Suppressor macrophage treated with lipopolysaccharide for 4 hours (primary cell): ENCODE data around the gene ARHGEF37.
A peak's percentile ranks its signal among the peaks of the same experiment; 100 is the strongest.
"Not testable (repeated sequence)": the region's sequence is repeated elsewhere in the genome, so short reads cannot be mapped to it uniquely, and the experiment has no call there.

Source experiments
- DNase-seq: peaks from one replicate; pipeline ENCODE4 v3.0.0-alpha.2; 2020

The ARHGEF37 gene

GRCh38 chr5:149581192-149581861, at the start of gene ARHGEF37:
TSS of gene ARHGEF37 (plus strand) at chr5:149581498. CDS start at chr5:149597770, 16,272 bp downstream.
- peak; percentile 21 for DNase-seq

DNA sequence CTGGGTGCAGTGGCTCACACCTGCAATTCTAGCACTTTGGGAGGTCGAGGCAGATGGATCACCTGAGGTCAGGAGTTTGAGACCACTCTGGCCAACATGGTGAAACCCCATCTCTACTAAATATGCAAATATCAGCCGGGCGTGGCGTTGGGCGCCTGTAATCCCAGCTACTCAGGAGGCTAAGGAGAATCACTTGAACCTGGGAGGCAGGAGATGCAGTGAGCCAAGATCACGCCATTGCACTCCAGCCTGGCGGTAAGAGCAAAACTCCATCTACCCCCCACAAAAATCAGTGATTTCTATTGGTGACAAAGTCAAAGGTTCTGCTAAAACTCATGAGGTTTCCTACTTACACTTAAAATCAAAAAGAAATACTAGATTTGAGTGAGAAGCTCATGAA, 48.9 kb upstream of the ARHGEF37 start:
- DNase-seq = no peak

- DNase-seq = not testable (repeated sequence)
Observed at GRCh38 chr5:149535787-149536186, 45.5 kb upstream of the ARHGEF37 start.

GRCh38 chr5:149537374-149537975, 43.8 kb upstream of the ARHGEF37 start:
- no peak for DNase-seq

DNA sequence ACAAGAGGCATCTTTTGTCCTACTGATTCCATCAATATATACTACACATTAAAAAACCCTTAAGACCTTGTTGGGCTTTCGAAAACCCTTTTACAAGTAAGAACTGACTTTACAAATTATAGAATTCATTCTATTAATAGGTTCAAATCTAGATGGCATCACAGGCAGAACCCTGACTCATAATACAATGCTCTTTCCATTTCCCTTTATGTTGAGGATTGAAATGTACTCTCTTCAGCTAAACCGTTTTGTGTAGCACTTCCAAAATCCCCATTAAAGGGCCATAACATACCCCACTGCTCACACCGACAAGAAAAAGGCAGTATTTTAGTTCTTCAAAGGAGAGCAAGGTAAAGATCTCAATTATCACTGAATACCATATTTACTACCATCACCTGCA, 41.2 kb upstream of the ARHGEF37 start:
- DNase-seq = peak; percentile 28

- DNase-seq = no peak
Observed at GRCh38 chr5:149541893-149542292, 39.4 kb upstream of the ARHGEF37 start.

- DNase-seq = no peak
Observed at GRCh38 chr5:149543361-149544027, 37.8 kb upstream of the ARHGEF37 start.

DNA sequence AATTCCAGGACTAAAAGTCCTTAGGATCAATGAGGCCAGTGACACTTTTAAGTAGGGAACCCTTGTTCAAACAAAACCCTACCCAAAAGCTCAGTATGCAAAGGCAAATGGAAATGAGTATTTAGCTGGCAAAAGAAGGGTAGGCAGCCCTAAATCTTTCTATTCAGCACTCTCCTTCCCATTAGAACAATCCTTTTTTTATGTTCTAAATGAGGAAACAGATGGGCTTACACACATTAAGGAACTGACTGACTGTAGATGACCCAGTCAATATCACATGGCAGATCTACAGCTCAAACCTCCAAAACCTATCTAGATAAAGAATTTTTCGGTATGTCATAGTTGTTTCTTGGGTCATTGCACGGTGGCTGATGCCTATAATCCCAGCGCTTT, 37.3 kb upstream of the ARHGEF37 start:
- DNase-seq = peak; percentile 75

DNA sequence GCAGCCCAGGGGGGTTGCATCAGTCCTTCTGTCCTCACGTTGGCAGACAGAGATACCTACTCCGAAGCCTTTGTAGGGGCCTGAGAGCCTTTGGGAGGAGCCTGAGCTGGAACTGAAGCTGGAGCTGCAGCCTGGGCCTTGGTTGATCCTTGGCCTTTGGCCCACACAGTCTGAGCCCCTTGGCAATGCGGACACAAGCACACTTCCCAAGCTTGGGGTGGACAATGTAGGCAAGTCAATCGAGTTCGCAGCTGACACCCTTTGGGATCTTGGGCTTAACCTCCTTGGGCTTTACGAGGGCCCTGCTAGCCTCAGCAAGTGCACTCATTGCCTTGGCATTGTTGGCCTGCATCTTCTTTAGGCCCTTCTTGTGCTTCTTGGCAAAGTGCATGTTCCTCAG, 36.0 kb upstream of the ARHGEF37 start:
- no peak for DNase-seq

DNA sequence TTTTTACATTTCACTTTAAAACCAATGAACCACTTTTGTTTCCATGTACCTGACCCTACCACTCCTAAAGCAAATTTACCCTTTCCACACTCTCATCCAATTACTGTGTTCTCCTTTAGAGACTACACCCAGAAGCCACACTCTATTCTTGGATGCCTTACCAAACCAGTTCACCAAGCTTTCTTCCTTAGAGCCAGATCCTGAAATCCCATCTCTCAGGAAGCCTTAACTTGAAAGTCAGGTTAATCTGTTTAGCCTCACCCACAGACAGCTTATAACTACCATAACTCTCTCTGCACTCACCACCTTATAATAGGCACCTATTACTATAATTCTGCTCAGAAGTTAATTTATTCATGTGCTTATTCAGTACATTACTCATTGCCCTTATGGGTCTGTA, 34.3 kb upstream of the ARHGEF37 start:
- DNase-seq = no peak

DNA sequence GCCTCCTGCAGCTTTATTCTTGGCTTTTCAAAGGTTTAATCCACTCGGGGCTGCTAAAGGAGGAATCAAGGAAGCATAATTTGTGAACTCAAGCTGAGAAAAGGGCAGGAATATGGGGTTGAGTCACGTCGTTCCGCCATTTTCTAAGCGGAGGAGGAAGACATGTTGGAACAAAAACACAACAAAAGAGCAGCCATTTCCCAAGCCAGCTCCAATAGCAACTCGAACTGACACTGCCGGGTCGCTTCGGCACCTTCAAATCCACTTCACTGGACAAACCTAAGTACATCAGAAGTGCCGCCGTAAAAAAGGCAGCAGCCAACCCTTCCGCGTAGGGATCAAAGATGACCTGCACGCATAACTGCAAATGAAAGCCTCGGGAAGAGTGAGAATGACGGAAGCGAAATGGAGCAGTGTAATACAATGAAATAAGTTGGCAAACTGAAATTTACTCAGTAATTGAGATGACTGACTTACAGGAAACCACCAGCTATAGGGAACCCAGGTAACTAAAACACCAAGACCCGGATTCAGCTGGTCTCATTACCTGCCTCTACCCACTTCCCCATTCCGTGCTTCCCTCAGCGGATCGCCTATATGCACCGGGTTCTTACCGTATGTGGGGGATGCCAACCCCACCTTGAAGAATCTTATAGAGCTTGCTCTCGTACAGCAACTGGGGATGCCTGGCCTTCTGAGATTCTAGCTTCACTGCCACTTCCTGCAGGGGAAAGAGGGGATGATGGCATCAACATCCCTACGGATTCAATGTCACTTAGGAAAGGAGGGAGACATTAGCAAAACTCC, 31.6 kb upstream of the ARHGEF37 start:
- peak; percentile 60 for DNase-seq

DNA sequence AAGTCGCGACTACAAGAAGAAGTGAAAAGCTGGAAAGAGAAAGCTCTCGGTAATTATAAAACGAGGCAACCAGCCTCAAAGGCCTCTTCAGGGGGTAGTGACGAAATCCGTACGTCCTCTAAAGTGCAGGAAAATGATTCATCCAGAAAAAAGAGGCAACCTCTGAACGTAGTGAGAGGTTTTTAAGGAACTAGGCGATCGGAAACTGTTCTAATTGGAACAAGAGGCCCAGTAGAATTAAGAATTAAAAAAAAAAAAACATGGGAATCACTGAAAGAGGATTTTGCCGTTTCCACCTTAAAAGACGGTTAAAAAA, 31.1 kb upstream of the ARHGEF37 start:
- peak; percentile 92 for DNase-seq

DNA sequence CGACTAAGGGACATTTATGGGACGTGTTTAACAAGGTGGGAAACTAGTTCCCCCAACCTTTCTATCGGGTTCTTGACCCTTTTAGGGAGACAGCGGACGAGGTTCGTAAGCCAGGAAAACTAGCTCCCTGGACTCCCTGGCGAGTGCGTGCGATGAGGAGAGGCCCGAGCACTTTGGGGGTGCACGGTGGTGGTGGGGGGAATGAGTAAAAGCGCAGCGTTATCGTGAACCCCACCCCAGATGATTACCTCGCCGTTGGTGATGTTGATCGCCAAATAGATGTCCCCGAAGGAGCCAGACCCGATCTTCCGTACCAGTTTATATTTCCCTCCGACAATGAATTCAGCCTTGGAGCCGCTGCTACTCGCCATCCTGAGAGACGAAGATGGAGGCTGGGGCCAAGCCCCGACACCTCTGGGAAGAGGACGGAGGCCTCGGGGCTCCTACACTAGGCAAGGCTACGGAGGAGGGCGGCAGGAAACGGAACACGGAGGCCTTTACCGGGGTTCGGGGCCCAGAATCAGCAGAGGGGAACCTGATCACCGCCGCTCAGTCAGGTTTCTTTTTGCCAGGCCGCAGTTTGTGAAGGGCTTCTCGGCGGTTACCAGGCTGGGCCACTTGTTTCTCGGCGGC, 30.6 kb upstream of the ARHGEF37 start:
- no peak for DNase-seq

GRCh38 chr5:149551227-149552037, 29.9 kb upstream of the ARHGEF37 start, which contains the start of gene CSNK1A1:
TSS of gene CSNK1A1 (minus strand) at chr5:149551439. CDS start at chr5:149550964, 475 bp downstream.
- DNase-seq = peak; percentile 100

GRCh38 chr5:149552038-149552494, 29.2 kb upstream of the ARHGEF37 start:
- DNase-seq = no peak

DNA sequence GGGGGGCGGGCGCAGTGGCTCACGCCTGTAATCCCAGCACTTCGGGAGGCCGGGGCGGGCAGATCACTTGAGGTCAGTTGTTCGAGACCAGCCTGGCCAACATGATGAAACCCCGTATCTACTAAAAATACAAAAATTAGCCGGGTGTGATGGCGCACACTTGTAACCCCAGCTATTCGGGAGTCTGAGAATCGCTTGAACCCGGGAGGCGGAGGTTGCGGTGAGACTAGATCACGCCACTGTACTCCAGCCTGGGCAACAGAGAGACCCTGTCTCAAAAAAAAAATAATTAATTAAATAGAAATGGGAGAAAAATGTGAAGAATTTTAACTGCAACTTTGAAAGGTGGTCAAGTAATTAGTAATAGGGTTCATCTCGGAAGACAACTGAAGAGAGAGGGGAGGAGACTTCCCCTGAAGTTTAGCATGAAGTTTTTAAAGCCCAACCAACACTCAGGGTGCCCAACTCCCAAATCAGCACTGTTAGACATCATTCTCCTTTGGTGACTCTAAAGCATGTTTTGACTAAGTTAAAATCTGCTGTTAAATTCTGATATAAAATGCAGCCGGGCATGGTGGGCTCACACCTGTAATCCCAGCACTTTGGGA, 28.6 kb upstream of the ARHGEF37 start:
- DNase-seq = no peak

GRCh38 chr5:149559706-149560105, 21.6 kb upstream of the ARHGEF37 start:
- DNase-seq = peak; percentile 57

DNA sequence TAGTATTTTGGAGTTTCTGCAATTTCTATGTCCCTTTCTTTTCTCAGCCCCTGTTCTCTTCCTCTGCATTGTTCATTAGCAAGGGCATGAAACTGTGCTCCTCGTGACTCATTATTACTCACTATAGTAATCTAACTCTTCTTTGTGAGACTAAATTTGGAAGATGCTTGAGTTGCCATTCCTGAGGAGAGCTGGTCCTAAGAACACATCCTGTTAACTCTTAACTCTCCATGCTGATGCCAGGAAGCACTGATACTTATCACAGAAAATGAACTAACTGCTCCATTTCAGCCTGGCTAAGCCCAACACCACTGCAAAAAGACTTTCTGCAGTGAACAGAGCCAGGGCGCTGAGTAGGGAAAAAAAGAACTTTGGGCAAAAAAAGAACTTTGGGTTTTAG, 19.4 kb upstream of the ARHGEF37 start:
- DNase-seq = peak; percentile 82

- DNase-seq = no peak
Observed at GRCh38 chr5:149563466-149563865, 17.8 kb upstream of the ARHGEF37 start.

DNA sequence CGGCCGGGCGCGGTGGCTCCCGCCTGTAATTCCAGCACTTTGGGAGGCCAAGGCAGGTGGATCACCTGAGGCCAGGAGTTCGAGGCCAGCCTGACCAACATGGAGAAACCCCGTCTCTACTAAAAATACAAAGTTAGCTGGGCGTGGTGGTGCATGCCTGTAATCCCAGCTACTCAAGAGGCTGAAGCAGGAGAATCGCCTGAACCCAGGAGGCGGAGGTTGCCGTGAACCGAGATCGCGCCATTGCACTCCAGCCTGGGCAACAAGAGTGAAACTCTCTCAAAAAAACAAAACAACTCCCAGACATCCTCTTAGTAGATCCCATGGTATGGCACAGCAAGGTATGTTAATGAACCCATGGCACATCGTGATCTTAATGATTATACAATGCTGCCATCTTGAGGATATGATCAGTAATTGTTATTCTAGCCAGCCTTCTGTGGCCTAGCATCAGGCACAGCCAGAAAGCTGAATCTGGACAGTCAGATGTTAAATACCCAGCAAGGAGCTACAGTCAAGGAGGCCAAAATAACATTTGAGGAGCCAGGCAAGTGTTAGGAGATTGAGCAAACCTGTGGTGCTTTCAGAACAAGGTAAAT, 16.7 kb upstream of the ARHGEF37 start:
- peak; percentile 84 for DNase-seq

DNA sequence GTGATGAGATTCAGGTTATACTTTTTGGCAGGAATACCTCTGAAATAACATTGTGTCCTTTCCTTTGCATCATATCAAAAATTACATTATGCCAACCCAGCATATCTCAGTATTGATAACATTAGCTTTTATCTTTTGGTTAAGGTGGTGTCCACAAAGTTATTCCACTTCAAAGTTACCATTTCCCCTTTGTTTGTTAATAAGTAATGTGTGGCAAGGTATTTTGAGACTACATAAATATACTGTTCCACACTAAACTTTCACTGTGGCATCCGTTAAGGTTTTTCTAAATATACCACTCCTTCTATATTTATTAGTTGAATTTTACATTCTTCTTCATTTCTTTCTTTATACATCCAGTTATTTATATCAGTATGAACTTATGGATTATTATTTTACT, 14.1 kb upstream of the ARHGEF37 start:
- no peak for DNase-seq
